ENCODE measurements around the gene DNER.

- no peak for TF ChIP-seq CTCF (IDR thresholded peaks at IDR 0.05; ENCODE audit: low read depth, low read length)
- TF ChIP-seq EZH2phosphoT487 (IDR thresholded peaks at IDR 0.05; ENCODE audit: low read depth), result no peak
Observed at GRCh38 chr2:229749779-229750178, 35.4 kb upstream of the DNER start.

All from OCI-LY3 (cell line).